C4-2B (cell line): ENCODE measurements around the gene SEC16A.

Experiments
- ZFX ChIP-seq: fragments of 450-650 bp; IDR thresholded peaks from 2 replicates; pipeline ENCODE4 v1.6.1; 2017
- TF ChIP-seq, protein P1 (sequence below): fragments of 450-650 bp; conservative IDR thresholded peaks from 2 replicates; pipeline ENCODE4 v1.5.1; 2017; ENCODE audit warnings: mild to moderate bottlenecking

GRCh38 chr9:136447173-136447778 lies 35.6 kb downstream of the SEC16A start:
- TF ChIP-seq, protein P1, sequence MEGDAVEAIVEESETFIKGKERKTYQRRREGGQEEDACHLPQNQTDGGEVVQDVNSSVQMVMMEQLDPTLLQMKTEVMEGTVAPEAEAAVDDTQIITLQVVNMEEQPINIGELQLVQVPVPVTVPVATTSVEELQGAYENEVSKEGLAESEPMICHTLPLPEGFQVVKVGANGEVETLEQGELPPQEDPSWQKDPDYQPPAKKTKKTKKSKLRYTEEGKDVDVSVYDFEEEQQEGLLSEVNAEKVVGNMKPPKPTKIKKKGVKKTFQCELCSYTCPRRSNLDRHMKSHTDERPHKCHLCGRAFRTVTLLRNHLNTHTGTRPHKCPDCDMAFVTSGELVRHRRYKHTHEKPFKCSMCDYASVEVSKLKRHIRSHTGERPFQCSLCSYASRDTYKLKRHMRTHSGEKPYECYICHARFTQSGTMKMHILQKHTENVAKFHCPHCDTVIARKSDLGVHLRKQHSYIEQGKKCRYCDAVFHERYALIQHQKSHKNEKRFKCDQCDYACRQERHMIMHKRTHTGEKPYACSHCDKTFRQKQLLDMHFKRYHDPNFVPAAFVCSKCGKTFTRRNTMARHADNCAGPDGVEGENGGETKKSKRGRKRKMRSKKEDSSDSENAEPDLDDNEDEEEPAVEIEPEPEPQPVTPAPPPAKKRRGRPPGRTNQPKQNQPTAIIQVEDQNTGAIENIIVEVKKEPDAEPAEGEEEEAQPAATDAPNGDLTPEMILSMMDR, result no peak
- no peak for TF ChIP-seq ZFX
